HepG2 (cell line): ENCODE measurements around the gene CD72. TPM values are rescaled to one million over a fixed set of nuclear protein-coding genes. Genes with fewer than 3 reads are reported as not detected.
A peak's percentile ranks its signal among the peaks of the same experiment; 100 is the strongest.

Experiments used
- ARNT ChIP-seq: fragments of 450-650 bp; IDR thresholded peaks from 2 replicates; pipeline ENCODE4 v1.6.1; 2017
- GATAD2A ChIP-seq: IDR thresholded peaks from 2 replicates; pipeline ENCODE4 v1.6.1; 2016
- MAF1 ChIP-seq: sonication (generic); formaldehyde crosslinking; IDR thresholded peaks from 2 replicates; pipeline ENCODE4 v1.5.0; 2020; ENCODE audit warnings: missing genetic modification reagents, borderline replicate concordance
- NFE2L2 ChIP-seq: fragments of 150-350 bp; IDR thresholded peaks from 2 replicates; pipeline ENCODE4 v1.6.1; 2014; ENCODE audit warnings: low read length
- NFRKB ChIP-seq: fragments of 450-650 bp; IDR thresholded peaks from 2 replicates; pipeline ENCODE4 v1.6.1; 2017
- PPARG ChIP-seq: conservative IDR thresholded peaks from 2 replicates; pipeline ENCODE4 v1.6.1; 2016; ENCODE audit warnings: missing biosample characterization, missing genetic modification reagents
- SIN3A ChIP-seq: IDR thresholded peaks from 2 replicates; pipeline ENCODE4 v1.6.1; 2011; ENCODE audit warnings: low read depth, mild to moderate bottlenecking, control low read depth, low read length, borderline replicate concordance
- SMAD9 ChIP-seq: sonication (generic); formaldehyde crosslinking; IDR thresholded peaks from 2 replicates; pipeline ENCODE4 v1.5.1; 2020; ENCODE audit warnings: mild to moderate bottlenecking, missing genetic modification reagents
- ZFP62 ChIP-seq: sonication (generic); formaldehyde crosslinking; IDR thresholded peaks from 2 replicates; pipeline ENCODE4 v1.4.0; 2020; ENCODE audit warnings: missing genetic modification reagents
- ZNF101 ChIP-seq: sonication (generic); formaldehyde crosslinking; IDR thresholded peaks from 2 replicates; pipeline ENCODE4 v1.4.0; 2020; ENCODE audit warnings: mild to moderate bottlenecking, low read depth, missing genetic modification reagents, borderline replicate concordance
- polyA plus RNA-seq, 8 experiments: library from polyadenylated mRNA; depleted of rRNA in 3 of 8; stranded (reverse) in 7 of 8; unstranded in 1 of 8; fragments of >200 nt; fragmentation: Illumina TruSeq in 4 of 8; extraction: Trizol in 4 of 8; gene quantifications; 2 replicates each; pipeline versions ENCODE4 v1.2.1 to v1.2.3, GENCODE V29; 2011 to 2016; ENCODE audit warnings: low read depth in 4 of 8, missing spikeins in 1 of 8, mixed read lengths in 1 of 8; ENCODE audit not compliant: insufficient read depth in 1 of 8
- total RNA-seq, 5 experiments: library from RNA; depleted of rRNA; stranded (reverse); fragments of >200 nt; fragmentation: Illumina TruSeq; extraction: Trizol; gene quantifications; 2 replicates each; pipeline ENCODE4 v1.2.3, GENCODE V29; 2016; ENCODE audit warnings: low read depth in 1 of 5
- TF ChIP-seq, protein P1 (sequence below): sonication (generic); formaldehyde crosslinking; IDR thresholded peaks from 2 replicates; pipeline ENCODE4 v1.5.0; 2020; ENCODE audit warnings: mild to moderate bottlenecking, missing genetic modification reagents
- TF ChIP-seq, protein P2 (sequence below): sonication (generic); formaldehyde crosslinking; IDR thresholded peaks from 2 replicates; pipeline ENCODE4 v1.5.1; 2020; ENCODE audit warnings: mild to moderate bottlenecking, missing genetic modification reagents, moderate library complexity
- TF ChIP-seq, protein P3 (sequence below): sonication (generic); formaldehyde crosslinking; IDR thresholded peaks from 2 replicates; pipeline ENCODE4 v1.5.1; 2020; ENCODE audit warnings: mild to moderate bottlenecking, missing genetic modification reagents, borderline replicate concordance
- TF ChIP-seq, protein P4 (sequence below): sonication (generic); formaldehyde crosslinking; IDR thresholded peaks from 2 replicates; pipeline ENCODE4 v1.5.0; 2020; ENCODE audit warnings: missing genetic modification reagents
- TF ChIP-seq, protein P5 (sequence below): sonication (generic); formaldehyde crosslinking; IDR thresholded peaks from 2 replicates; pipeline ENCODE4 v1.4.0; 2020; ENCODE audit warnings: mild to moderate bottlenecking, missing genetic modification reagents

CD72 gene
- total and polyA plus RNA-seq, 2 of the 13 experiments (the other 11 are each of a cell fraction or from before 2014, with no cell fraction given): 0.18 to 1.1 TPM

DNA sequence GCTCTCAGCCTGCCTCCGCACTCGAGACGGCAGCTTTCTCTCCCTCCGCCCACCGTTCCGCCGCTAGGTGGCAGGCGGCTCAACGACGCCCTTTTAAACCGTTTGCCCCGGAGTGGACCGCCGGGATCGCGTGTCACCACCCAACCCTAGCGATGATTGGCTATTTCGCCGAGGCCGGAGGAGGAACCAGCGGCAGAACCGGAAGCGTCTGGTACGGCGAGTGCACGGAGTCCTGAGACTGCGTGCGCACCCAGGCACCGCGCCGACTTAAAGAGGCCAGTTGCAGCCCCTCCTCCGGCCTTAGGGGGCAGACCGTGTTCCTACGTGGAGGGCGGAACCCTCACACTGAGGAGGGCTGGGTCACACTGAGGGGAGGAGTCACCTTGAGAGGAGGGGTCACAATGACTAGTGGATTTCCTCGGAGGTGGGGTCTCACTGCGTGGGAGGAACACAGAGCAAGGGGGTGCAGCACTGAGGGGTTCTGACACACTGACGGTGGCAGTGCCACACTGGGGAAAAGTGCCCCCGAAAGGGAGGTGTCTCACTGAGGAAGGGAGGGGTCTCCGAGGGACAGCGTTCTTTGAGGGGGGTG lies 14.1 kb downstream of the CD72 start (continued):
- TF ChIP-seq, protein P1, sequence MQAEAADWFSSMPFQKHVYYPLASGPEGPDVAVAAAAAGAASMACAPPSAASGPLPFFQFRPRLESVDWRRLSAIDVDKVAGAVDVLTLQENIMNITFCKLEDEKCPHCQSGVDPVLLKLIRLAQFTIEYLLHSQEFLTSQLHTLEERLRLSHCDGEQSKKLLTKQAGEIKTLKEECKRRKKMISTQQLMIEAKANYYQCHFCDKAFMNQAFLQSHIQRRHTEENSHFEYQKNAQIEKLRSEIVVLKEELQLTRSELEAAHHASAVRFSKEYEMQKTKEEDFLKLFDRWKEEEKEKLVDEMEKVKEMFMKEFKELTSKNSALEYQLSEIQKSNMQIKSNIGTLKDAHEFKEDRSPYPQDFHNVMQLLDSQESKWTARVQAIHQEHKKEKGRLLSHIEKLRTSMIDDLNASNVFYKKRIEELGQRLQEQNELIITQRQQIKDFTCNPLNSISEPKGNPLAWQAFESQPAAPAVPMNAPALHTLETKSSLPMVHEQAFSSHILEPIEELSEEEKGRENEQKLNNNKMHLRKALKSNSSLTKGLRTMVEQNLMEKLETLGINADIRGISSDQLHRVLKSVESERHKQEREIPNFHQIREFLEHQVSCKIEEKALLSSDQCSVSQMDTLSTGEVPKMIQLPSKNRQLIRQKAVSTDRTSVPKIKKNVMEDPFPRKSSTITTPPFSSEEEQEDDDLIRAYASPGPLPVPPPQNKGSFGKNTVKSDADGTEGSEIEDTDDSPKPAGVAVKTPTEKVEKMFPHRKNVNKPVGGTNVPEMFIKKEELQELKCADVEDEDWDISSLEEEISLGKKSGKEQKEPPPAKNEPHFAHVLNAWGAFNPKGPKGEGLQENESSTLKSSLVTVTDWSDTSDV: no peak
- TF ChIP-seq, protein P2, sequence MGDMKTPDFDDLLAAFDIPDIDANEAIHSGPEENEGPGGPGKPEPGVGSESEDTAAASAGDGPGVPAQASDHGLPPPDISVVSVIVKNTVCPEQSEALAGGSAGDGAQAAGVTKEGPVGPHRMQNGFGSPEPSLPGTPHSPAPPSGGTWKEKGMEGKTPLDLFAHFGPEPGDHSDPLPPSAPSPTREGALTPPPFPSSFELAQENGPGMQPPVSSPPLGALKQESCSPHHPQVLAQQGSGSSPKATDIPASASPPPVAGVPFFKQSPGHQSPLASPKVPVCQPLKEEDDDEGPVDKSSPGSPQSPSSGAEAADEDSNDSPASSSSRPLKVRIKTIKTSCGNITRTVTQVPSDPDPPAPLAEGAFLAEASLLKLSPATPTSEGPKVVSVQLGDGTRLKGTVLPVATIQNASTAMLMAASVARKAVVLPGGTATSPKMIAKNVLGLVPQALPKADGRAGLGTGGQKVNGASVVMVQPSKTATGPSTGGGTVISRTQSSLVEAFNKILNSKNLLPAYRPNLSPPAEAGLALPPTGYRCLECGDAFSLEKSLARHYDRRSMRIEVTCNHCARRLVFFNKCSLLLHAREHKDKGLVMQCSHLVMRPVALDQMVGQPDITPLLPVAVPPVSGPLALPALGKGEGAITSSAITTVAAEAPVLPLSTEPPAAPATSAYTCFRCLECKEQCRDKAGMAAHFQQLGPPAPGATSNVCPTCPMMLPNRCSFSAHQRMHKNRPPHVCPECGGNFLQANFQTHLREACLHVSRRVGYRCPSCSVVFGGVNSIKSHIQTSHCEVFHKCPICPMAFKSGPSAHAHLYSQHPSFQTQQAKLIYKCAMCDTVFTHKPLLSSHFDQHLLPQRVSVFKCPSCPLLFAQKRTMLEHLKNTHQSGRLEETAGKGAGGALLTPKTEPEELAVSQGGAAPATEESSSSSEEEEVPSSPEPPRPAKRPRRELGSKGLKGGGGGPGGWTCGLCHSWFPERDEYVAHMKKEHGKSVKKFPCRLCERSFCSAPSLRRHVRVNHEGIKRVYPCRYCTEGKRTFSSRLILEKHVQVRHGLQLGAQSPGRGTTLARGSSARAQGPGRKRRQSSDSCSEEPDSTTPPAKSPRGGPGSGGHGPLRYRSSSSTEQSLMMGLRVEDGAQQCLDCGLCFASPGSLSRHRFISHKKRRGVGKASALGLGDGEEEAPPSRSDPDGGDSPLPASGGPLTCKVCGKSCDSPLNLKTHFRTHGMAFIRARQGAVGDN (CRISPR knock-in tag): peak; percentile 92
- TF ChIP-seq, protein P3, sequence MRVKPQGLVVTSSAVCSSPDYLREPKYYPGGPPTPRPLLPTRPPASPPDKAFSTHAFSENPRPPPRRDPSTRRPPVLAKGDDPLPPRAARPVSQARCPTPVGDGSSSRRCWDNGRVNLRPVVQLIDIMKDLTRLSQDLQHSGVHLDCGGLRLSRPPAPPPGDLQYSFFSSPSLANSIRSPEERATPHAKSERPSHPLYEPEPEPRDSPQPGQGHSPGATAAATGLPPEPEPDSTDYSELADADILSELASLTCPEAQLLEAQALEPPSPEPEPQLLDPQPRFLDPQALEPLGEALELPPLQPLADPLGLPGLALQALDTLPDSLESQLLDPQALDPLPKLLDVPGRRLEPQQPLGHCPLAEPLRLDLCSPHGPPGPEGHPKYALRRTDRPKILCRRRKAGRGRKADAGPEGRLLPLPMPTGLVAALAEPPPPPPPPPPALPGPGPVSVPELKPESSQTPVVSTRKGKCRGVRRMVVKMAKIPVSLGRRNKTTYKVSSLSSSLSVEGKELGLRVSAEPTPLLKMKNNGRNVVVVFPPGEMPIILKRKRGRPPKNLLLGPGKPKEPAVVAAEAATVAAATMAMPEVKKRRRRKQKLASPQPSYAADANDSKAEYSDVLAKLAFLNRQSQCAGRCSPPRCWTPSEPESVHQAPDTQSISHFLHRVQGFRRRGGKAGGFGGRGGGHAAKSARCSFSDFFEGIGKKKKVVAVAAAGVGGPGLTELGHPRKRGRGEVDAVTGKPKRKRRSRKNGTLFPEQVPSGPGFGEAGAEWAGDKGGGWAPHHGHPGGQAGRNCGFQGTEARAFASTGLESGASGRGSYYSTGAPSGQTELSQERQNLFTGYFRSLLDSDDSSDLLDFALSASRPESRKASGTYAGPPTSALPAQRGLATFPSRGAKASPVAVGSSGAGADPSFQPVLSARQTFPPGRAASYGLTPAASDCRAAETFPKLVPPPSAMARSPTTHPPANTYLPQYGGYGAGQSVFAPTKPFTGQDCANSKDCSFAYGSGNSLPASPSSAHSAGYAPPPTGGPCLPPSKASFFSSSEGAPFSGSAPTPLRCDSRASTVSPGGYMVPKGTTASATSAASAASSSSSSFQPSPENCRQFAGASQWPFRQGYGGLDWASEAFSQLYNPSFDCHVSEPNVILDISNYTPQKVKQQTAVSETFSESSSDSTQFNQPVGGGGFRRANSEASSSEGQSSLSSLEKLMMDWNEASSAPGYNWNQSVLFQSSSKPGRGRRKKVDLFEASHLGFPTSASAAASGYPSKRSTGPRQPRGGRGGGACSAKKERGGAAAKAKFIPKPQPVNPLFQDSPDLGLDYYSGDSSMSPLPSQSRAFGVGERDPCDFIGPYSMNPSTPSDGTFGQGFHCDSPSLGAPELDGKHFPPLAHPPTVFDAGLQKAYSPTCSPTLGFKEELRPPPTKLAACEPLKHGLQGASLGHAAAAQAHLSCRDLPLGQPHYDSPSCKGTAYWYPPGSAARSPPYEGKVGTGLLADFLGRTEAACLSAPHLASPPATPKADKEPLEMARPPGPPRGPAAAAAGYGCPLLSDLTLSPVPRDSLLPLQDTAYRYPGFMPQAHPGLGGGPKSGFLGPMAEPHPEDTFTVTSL (CRISPR knock-in tag): no peak
- TF ChIP-seq SIN3A: peak; percentile 39; the same call in 1 of the 2 replicates
- TF ChIP-seq SMAD9 (CRISPR knock-in tag): no peak
- TF ChIP-seq ZFP62 (CRISPR knock-in tag): no peak
- peak; percentile 62 for TF ChIP-seq GATAD2A (CRISPR knock-in tag)
- TF ChIP-seq, protein P4, sequence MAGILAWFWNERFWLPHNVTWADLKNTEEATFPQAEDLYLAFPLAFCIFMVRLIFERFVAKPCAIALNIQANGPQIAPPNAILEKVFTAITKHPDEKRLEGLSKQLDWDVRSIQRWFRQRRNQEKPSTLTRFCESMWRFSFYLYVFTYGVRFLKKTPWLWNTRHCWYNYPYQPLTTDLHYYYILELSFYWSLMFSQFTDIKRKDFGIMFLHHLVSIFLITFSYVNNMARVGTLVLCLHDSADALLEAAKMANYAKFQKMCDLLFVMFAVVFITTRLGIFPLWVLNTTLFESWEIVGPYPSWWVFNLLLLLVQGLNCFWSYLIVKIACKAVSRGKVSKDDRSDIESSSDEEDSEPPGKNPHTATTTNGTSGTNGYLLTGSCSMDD (CRISPR knock-in tag): no peak
- TF ChIP-seq NFRKB: no peak
- TF ChIP-seq MAF1 (CRISPR knock-in tag): no peak; the same call in 1 of the 2 replicates
- peak; percentile 43; the same call in 1 of the 2 replicates for TF ChIP-seq NFE2L2
- TF ChIP-seq ZNF101 (CRISPR knock-in tag): no peak
- TF ChIP-seq, protein P5, sequence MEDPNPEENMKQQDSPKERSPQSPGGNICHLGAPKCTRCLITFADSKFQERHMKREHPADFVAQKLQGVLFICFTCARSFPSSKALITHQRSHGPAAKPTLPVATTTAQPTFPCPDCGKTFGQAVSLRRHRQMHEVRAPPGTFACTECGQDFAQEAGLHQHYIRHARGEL (CRISPR knock-in tag): no peak
- no peak for TF ChIP-seq ARNT
- TF ChIP-seq PPARG (CRISPR knock-in tag): peak; percentile 42; the same call in 1 of the 2 replicates
